Colonic mucosa (tissue), 4 donors: Measurements from ENCODE around the gene PHAX. TPM values are rescaled to one million over a fixed set of nuclear protein-coding genes. Genes with fewer than 3 reads are reported as not detected.
"Not testable (repeated sequence)": the region's sequence is repeated elsewhere in the genome, so short reads cannot be mapped to it uniquely, and the experiment has no call there.

Experiments used
- DNase-seq: peaks from one replicate; pipeline ENCODE4 v3.0.0-alpha.2; 2020
- H3K27ac ChIP-seq: fragments of 200-600 bp; one replicate; pipeline ENCODE4 v1.8.0; 2021
- H3K27me3 ChIP-seq: fragments of 200-600 bp; one replicate; pipeline ENCODE4 v1.8.0; 2021
- H3K36me3 ChIP-seq: fragments of 200-600 bp; one replicate; pipeline ENCODE4 v1.8.0; 2021
- H3K4me1 ChIP-seq: fragments of 200-600 bp; one replicate; pipeline ENCODE4 v1.8.0; 2021; ENCODE audit warnings: mild to moderate bottlenecking
- H3K4me3 ChIP-seq: fragments of 200-600 bp; one replicate; pipeline ENCODE4 v1.8.0; 2021
- H3K9ac ChIP-seq, 2 donors: one replicate each; pipeline ENCODE4 v1.7.0; 2013; ENCODE audit warnings: control low read depth in 2 of 2, low read depth in 2 of 2, low read length in 2 of 2
- H3K9me3 ChIP-seq: fragments of 200-600 bp; one replicate; pipeline ENCODE4 v1.8.0; 2021
- intact Hi-C: fragments of 100-400 bp; cut with DNase I; formaldehyde crosslinking; loops from one replicate; pipeline ENCODE4 v1.14.1; 2022
- total RNA-seq, 2 donors: library from RNA; stranded (reverse); fragmentation: NEBNext Ultra II Directional in 1 of 2; extraction: Animal tissue kit (Norgen Biotek cat#: 25700) in 1 of 2; gene quantifications; one replicate each; pipeline ENCODE4 v1.2.1, GENCODE V29; 2021
- TF ChIP-seq, protein P1 (sequence below): fragments of 200-600 bp; IDR thresholded peaks from one replicate; pipeline ENCODE4 v1.8.0; 2022; ENCODE audit warnings: antibody characterized with exemption, mild to moderate bottlenecking
- donor health status: healthy.
- donor health status: DM: no; HTN: no; CAD: no.
- donor health status: DM: no; HTN: no; CAD: no.

PHAX gene
- total RNA-seq, 2 donors from 2014 or later: 36.4 to 36.6 TPM

DNA sequence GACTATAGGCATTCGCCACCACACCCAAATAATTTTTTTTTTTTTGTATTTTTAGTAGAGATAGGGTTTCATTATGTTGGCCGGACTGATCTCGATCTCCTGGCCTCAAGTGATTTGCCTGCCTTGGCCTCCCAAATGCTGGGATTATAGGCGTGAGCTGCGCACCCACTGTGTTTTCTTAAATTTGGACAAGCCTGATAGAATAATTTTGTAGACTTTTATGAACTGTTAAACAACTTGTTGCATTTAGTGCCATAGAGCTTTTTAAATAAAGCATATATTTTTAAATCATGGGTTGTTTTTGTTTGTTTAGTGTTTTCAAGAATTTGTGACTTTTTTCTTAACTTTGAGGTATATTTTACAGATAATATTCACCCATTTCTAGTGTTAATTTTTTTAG is 4.8 kb downstream of the PHAX start:
- Histone ChIP-seq H3K27ac (no peak overlapping the region), H3K9ac (no peak overlapping the region), H3K27me3 (no peaks in the 10 kb centered on the region), H3K36me3 (no peaks in the 10 kb centered on the region), H3K4me1 (no peaks in the 10 kb centered on the region), H3K9me3 (no peaks in the 10 kb centered on the region), H3K4me3 (no peak overlapping the region)
- TF ChIP-seq, protein P1, sequence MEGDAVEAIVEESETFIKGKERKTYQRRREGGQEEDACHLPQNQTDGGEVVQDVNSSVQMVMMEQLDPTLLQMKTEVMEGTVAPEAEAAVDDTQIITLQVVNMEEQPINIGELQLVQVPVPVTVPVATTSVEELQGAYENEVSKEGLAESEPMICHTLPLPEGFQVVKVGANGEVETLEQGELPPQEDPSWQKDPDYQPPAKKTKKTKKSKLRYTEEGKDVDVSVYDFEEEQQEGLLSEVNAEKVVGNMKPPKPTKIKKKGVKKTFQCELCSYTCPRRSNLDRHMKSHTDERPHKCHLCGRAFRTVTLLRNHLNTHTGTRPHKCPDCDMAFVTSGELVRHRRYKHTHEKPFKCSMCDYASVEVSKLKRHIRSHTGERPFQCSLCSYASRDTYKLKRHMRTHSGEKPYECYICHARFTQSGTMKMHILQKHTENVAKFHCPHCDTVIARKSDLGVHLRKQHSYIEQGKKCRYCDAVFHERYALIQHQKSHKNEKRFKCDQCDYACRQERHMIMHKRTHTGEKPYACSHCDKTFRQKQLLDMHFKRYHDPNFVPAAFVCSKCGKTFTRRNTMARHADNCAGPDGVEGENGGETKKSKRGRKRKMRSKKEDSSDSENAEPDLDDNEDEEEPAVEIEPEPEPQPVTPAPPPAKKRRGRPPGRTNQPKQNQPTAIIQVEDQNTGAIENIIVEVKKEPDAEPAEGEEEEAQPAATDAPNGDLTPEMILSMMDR: no peak
- no peak for DNase-seq
- intact Hi-C loops: no loop called here

DNA sequence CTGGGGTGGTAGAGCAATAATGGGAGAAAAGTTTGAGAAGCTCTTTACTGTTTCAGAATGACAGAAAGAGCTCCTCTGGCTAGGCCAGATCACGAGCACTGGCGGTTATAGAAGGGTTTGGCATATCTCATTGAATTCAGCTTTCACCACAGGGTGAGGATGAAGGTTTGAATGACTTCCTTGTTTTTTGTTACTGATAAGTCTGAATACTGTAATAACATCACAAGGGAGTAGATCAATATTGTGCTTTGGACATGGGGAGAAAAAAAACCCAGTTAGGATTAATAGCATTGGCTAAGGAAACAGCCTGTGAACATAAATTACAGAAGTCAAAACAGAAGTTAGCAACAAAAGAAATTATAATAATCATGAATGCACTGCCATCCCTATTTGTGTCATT is 9.4 kb downstream of the PHAX start:
- no peak overlapping the region for H3K27ac ChIP-seq
- TF ChIP-seq, protein P1: no peak
- no peak overlapping the region for H3K9ac ChIP-seq
- H3K27me3 ChIP-seq: no peaks in the 10 kb centered on the region
- no peak overlapping the region for H3K4me3 ChIP-seq
- intact Hi-C loops: no loop called here
- H3K9me3 ChIP-seq: no peaks in the 10 kb centered on the region
- DNase-seq: no peak
- H3K36me3 ChIP-seq: no peaks in the 10 kb centered on the region
- H3K4me1 ChIP-seq: no peaks in the 10 kb centered on the region

DNA sequence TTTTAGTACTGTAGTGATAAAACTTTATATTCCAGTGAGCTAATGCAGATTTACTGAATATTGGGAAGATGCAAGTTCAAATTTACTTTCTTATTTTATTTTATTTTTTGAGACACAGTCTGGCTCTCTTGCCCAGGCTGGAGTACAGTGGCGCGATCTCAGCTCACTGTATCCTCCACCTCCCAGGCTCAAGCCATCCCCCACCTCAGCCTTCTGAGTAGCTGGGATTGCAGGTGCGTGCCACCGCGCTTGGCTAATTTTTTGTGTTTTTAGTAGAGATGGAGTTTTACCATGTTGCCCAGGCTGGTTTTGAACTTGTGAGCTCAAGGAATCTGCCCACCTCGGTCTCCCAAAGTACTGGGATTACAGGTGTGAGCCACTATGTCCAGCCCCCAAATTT is 9.9 kb downstream of the PHAX start:
- H3K4me1 ChIP-seq: no peaks in the 10 kb centered on the region
- H3K27me3 ChIP-seq: no peaks in the 10 kb centered on the region
- TF ChIP-seq, protein P1: no peak
- no peak overlapping the region for H3K9ac ChIP-seq
- intact Hi-C loops: no loop called here
- H3K9me3 ChIP-seq: no peaks in the 10 kb centered on the region
- DNase-seq: no peak
- no peaks in the 10 kb centered on the region for H3K36me3 ChIP-seq
- no peak overlapping the region for H3K4me3 ChIP-seq
- no peak overlapping the region for H3K27ac ChIP-seq

GRCh38 chr5:126613941-126614592 is 13.3 kb downstream of the PHAX start:
- H3K36me3 ChIP-seq: peaks cover 12% of the 10 kb centered on the region
- H3K9ac ChIP-seq: no peak overlapping the region
- TF ChIP-seq, protein P1: no peak
- intact Hi-C loops: no loop called here
- H3K4me3 ChIP-seq: no peak overlapping the region
- no peak for DNase-seq
- no peaks in the 10 kb centered on the region for H3K4me1 ChIP-seq
- no peak overlapping the region for H3K27ac ChIP-seq
- no peaks in the 10 kb centered on the region for H3K27me3 ChIP-seq
- H3K9me3 ChIP-seq: no peaks in the 10 kb centered on the region

GRCh38 chr5:126615286-126615685 is 14.5 kb downstream of the PHAX start:
- no peak overlapping the region for H3K9ac ChIP-seq
- no peaks in the 10 kb centered on the region for H3K4me1 ChIP-seq
- H3K27me3 ChIP-seq: no peaks in the 10 kb centered on the region
- no peak overlapping the region for H3K4me3 ChIP-seq
- intact Hi-C loops: no loop called here
- no peak overlapping the region for H3K27ac ChIP-seq
- H3K9me3 ChIP-seq: no peaks in the 10 kb centered on the region
- H3K36me3 ChIP-seq: peaks cover 15% of the 10 kb centered on the region
- TF ChIP-seq, protein P1: no peak
- DNase-seq: no peak

DNA sequence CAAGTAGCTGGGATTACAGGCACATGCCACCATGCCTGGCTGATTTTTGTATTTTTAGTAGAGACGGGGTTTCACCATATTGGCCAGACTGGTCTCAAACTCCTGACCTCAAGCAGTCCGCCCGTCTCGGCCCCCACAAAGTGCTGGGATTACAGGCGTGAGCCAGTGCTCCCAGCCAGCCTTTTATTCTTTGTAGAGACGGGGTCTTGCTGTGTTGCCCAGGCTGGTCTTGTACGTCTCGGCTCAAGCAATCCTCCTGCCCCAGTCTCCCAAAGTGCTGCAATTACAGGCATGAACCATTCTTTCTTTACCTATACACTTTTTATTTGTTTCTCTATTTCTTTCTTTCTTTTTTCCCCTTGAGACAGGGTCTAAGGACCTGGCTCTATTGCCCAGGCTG is 16.9 kb downstream of the PHAX start:
- peaks cover 15% of the 10 kb centered on the region for H3K36me3 ChIP-seq
- H3K9ac ChIP-seq, H3K27me3 ChIP-seq, H3K9me3 ChIP-seq, DNase-seq, intact Hi-C loops, H3K27ac ChIP-seq, H3K4me3 ChIP-seq, H3K4me1 ChIP-seq: not testable (repeated sequence)
